GM13977 (cell line): ENCODE data around the gene CSRP1.
"Not testable (repeated sequence)": the region's sequence is repeated elsewhere in the genome, so short reads cannot be mapped to it uniquely, and the experiment has no call there.

Experiments
- DNase-seq: peaks from one replicate; pipeline ENCODE4 v3.0.0; 2012; ENCODE audit warnings: low spot score
- CTCF ChIP-seq: IDR thresholded peaks from 2 replicates; pipeline ENCODE4 v1.5.1; 2012; ENCODE audit warnings: mild to moderate bottlenecking, control low read depth; ENCODE audit not compliant: insufficient read depth; ENCODE audit errors: extremely low read depth, missing control alignments
- in situ Hi-C: fragments of 300-500 bp; cut with MboI; formaldehyde crosslinking; loops from one replicate; pipeline ENCODE4 v1.12.0; 2022; ENCODE audit warnings: low sequenced_read_pairs, low pct_unique_long_range_greater_than_20kb, mixed read lengths, inconsistent platforms; ENCODE audit not compliant: unreplicated experiment

CSRP1 gene

GRCh38 chr1:201551877-201552731, 45.2 kb upstream of the CSRP1 start:
- DNase-seq, result no peak
- in situ Hi-C loops, result loop anchor here (10.0 kb wide), 1 partner anchor 153 kb away; no protein-coding TSS in a partner anchor
- no peak for TF ChIP-seq CTCF

GRCh38 chr1:201551096-201551495, 44.2 kb upstream of the CSRP1 start:
- no peak for DNase-seq
- in situ Hi-C loops, result loop anchor here (10.0 kb wide), 1 partner anchor 154 kb away; no protein-coding TSS in a partner anchor
- no peak for TF ChIP-seq CTCF

DNA sequence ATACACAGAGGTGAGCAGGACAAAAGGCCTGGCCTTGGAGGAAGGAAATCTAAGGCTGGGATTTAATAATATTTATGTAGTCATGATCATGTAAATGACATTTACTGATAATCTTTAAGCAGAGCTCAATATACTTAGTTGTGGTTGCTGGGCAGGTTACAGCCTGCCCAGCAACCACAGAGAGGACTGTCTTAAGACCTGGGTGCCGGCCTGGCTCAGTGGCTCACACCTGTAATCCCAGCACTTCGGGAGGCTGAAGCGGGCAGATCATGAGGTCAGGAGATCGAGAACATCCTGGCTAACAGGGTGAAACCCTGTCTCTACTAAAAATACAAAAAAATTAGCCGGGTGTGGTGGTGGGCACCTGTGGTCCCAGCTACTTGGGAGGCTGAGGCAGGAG, 42.6 kb upstream of the CSRP1 start:
- DNase-seq, in situ Hi-C loops: not testable (repeated sequence)

GRCh38 chr1:201545851-201546492, 39.0 kb upstream of the CSRP1 start:
- TF ChIP-seq CTCF, result no peak
- in situ Hi-C loops, result no loop called here
- no peak for DNase-seq

- TF ChIP-seq CTCF, result no peak
- in situ Hi-C loops, result no loop called here
Measured at GRCh38 chr1:201544710-201545109, 37.8 kb upstream of the CSRP1 start.

DNA sequence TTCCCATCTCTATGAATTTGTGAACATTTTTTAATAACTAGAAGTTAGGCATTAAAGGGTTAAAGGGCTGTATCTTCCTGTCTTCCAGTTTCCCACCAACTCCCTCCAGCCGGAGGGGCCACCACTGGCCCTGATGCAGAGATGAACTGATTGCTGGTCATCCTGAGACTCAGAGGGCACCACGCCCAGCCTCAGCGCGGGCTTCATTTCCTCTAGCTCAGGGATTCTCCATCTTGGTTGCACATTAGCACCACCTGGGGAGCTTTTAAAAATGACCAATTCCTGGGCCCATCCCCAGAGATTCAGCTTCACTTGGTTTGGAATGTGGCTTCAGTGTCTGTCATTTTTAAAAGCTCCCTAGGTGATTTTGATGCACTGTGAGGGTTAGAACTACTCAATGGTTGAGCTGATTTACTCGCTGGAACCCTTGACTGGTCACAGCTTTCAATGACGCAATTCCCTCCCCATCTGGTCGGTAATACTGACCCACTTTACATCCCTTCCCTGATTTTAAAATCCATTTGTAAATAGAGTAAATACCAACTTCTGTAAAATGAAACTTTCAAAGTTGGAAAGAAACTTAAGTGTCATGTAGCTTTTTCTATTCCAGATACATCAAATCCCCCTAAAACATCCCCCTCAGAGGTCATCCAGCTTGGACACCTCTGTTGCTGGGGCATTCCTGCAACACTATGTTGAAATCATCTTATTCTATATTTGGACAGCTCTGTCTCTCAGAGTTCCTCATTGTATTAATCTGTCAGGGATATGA, 37.1 kb upstream of the CSRP1 start:
- in situ Hi-C loops, result no loop called here
- TF ChIP-seq CTCF, result no peak
- DNase-seq, result no peak

More at GRCh38 chr1:201544710-201545109, 37.8 kb upstream of the CSRP1 start:
- DNase-seq, result no peak
